ENCODE data around the gene HEXIM1.

HEXIM1 gene

GRCh38 chr17:45148183-45149036 is at the start of gene HEXIM1:
Gene HEXIM1, plus strand, starts transcription at chr17:45148475. Its CDS starts 716 bp downstream, at chr17:45149191.
- DNase-seq: peak; percentile 99

GRCh38 chr17:45098869-45099616 is 49.2 kb upstream of the HEXIM1 start:
- DNase-seq: peak; percentile 32

- no peak for DNase-seq
Measured at GRCh38 chr17:45101546-45101882, 46.8 kb upstream of the HEXIM1 start.

- no peak for DNase-seq
Measured at GRCh38 chr17:45101883-45102811, 46.1 kb upstream of the HEXIM1 start.

GRCh38 chr17:45102856-45103255 is 45.4 kb upstream of the HEXIM1 start:
- DNase-seq: no peak

GRCh38 chr17:45103269-45103795 is 44.9 kb upstream of the HEXIM1 start:
- DNase-seq: no peak

GRCh38 chr17:45104029-45104428 is 44.2 kb upstream of the HEXIM1 start:
- DNase-seq: no peak

- no peak for DNase-seq
Measured at GRCh38 chr17:45104497-45104896, 43.8 kb upstream of the HEXIM1 start.

GRCh38 chr17:45104907-45105624 is 43.2 kb upstream of the HEXIM1 start:
- no peak for DNase-seq

- no peak for DNase-seq
Measured at GRCh38 chr17:45106096-45106495, 42.2 kb upstream of the HEXIM1 start.

- no peak for DNase-seq
Measured at GRCh38 chr17:45106582-45106981, 41.7 kb upstream of the HEXIM1 start.

- no peak for DNase-seq
Measured at GRCh38 chr17:45107293-45108010, 40.8 kb upstream of the HEXIM1 start.

GRCh38 chr17:45108051-45108450 is 40.2 kb upstream of the HEXIM1 start:
- no peak for DNase-seq

- DNase-seq: no peak
Measured at GRCh38 chr17:45108595-45109521, 39.4 kb upstream of the HEXIM1 start.

- no peak for DNase-seq
Measured at GRCh38 chr17:45110676-45111611, 37.3 kb upstream of the HEXIM1 start.

- peak; percentile 48 for DNase-seq
Measured at GRCh38 chr17:45111850-45112249, 36.4 kb upstream of the HEXIM1 start.

GRCh38 chr17:45112559-45113423 is 35.5 kb upstream of the HEXIM1 start:
- DNase-seq: no peak

- DNase-seq: no peak
Measured at GRCh38 chr17:45113424-45113754, 34.9 kb upstream of the HEXIM1 start.
